ENCODE measurements around the gene BTBD8.

BTBD8 gene

DNA sequence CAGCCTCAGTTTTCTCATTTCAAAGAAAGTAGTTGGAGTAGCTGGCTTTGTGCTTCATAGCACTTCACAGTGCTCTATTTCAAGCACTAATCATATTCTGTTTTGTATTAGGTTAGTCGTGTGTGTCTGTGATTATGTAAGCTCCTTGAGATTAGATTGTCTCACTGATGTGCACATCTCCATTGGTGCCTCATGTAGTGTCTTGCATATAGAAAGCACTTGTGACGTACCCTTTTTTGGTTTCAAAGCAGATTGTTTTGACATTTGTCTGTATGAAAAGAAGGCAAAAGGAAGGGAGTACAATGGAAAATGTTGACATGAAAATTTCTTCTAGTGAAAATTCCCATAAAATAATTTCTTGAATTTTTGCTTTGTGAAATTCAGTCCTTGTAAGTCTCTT lies 13.9 kb downstream of the BTBD8 start:
- no peak for DNase-seq (ENCODE audit: low read depth)

DNA sequence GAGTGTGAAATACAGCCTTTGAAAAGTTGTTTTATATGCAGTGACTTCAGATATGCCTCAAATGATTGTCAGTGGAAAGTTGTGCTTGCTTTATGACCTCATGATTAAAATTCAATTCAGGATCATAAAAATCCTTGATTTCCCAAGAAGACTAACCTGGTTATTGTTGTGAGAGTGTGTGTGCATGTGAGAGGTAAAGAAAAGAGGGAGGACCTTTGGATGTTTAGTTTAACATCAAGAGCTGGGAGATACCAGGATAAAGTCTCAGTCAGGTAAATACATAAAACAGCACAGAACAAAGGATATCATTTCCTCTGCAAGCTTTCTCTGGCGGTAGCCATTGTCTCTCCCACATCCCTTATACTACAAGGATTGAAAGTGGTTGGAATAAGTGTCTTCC lies 14.4 kb downstream of the BTBD8 start:
- no peak for DNase-seq (ENCODE audit: low read depth)

DNA sequence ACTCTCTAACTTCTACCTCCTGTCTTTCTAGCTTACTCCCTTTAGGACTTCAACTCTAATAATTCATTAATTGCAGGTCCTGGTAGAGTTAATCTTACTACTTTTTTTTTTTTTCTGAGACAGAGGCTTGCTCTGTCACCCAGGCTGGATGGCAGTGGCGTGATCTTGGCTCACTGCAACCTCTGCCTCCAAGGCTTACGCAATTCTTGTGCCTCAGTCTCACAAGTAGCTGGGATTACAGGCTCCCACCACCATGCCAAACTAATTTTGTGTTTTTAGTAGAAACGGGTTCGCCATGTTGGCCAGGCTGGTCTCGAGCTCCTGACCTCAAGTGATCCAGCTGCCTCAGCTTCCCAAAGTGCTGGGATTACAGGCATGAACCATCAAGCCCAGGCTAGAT lies 15.7 kb downstream of the BTBD8 start:
- DNase-seq (ENCODE audit: low read depth) = no peak

DNA sequence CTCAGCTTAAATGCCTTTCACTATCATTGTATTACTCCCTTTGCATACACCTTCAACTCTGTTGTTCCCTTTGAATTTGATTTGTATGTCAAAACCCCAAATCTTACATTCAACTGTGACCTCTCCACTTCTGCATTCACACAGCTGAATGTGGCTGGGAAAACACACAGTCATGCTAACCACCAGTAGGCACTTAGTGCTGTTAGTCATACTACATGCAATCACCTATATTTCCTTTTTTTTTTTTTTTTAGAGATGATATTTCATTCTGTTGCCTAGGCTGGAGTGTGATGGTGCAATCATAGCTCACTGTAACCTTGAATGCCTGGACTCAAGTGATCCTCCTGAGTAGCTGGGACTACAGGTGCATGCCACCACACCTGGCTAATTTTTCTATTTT lies 16.2 kb downstream of the BTBD8 start:
- no peak for DNase-seq (ENCODE audit: low read depth)

DNA sequence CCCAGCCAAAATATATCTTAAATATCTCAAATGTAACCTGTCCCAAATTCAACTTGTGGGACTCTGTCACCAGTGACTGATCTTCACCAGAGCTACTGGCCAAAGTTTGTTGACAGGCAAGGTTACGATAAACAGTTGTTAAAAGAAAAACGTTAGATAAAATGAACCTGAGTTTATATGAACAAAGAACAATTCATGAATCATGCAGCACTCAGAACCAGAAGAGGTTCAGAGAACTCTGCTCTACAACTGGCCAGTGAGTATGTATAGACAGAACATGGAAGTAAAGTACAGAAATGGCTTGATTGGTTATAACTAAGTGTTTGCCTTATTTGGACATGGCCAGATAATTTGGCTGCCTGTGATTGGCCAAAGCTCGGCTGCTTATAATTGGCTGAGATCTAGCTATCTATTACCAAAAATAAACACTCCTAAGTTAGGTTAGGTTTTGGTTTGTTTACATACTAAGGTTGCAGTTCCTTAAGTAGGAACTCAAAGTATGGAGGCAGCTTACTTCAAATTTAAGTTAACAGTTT lies 25.5 kb downstream of the BTBD8 start:
- no peak for DNase-seq (ENCODE audit: low read depth)

DNA sequence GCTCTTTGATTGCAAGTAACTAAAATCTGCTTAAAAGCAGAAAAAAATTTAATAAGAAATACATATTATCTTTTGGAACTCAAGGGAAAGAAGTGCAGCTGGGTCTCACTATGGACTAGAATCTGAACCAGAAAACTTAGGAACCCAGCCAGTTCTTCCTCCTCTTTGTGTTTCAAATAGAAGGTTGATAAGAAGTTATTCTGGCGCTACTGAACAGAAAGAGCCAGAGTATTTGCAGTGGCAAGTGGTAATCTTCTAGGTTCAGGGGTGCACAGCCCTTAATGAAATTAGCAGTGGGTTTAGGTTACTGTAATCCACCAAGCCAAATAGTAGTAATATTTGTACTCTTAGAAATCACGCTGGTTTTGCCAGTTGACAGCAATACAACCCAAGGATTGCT lies 28.5 kb downstream of the BTBD8 start:
- no peak for DNase-seq (ENCODE audit: low read depth)

DNA sequence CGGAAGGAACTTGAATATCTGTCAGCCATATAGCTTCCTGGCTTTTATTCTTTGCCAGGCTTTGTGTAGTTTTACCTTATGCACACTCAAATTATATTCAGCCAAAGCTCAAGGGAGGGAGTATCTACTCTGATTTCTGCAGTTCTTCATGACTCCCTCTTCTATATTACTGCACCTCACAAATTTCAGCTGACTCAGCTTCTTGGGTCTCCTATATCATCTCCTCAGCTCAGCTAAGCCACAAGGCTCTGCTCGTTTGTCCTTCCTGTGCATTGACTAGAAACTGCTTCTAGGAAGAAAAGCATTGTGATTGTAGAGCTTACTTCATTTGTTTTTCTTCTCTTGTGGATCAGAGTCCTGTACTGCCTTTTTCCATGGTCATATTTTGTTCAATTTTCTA lies 37.4 kb downstream of the BTBD8 start:
- DNase-seq (ENCODE audit: low read depth) = no peak

DNA sequence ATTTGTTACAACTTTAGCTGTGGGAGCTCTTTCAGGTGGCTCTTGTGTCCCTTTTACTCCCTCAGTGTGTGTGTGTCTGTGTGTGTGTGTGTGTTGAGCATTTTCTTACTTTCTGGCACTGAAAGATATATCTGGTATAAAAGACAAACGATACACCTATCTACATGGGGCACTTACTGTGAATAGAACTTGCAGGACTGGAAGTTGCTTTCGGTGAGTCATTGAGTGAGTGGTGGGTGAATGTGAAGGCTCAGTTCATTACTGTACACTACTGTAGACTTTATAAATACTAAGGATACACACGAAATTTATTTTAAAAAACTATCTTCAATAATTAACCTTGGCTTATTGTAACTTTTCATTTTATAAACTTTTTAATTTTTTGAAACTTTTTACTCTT lies 38.7 kb downstream of the BTBD8 start:
- DNase-seq (ENCODE audit: low read depth) = no peak

DNA sequence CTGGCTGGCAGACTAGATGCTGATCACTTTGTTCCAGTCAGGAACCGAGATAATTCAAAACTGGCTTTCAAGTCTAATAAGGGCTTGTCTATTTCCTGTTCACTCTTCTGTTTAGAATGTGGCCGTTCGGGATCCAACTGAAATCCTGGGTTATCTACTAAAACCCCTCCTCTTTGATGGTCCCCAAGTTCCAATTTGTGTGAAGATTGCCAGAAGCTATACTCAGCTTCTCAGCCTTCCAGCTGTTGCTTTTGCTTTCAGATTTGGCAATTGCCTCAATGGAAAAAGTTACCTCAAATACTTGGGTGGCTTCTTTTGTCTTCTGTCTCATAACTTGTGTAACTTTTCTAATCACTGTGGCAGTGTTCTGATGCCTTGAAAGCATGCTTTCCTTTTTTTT lies 43.7 kb downstream of the BTBD8 start:
- no peak for DNase-seq (ENCODE audit: low read depth)

DNA sequence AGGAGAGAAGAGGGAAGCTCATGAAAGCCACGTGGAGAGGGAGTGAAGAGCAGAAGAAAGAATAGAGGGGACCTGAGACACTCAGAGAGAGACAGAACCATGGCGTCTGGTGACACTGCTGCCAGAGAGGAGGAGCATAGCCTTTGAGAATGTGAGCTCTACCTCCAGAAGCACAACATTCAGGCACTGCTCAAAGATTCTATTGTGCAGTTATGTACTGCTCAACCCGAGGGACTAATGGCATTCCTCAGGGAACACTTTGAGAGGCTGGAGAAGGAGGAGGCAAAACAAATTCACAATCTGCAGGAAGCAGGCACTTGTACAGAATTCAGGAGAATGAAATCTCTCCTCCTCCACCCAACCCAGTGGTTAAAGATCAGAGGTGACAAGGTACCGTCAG lies 45.1 kb downstream of the BTBD8 start:
- no peak for DNase-seq (ENCODE audit: low read depth)

DNA sequence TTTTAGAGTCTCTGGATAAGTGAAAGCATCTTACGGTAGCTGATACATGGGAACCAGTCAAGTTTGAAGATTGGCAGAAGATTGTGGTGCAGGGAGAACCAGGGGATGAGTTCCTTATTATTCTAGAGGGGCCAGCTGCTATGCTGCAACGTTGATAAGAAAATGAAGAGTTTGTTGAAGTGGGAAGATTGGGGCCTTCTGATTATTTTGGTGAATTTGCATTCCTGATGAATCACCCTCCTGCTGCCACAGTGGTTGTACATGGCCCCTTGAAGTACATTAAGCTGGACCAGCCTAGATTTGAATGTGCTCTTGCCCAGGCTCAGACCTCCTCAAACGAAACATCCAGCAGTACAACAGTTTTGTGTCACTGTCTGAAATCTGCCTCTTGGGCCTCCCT lies 45.9 kb downstream of the BTBD8 start:
- DNase-seq (ENCODE audit: low read depth) = no peak

DNA sequence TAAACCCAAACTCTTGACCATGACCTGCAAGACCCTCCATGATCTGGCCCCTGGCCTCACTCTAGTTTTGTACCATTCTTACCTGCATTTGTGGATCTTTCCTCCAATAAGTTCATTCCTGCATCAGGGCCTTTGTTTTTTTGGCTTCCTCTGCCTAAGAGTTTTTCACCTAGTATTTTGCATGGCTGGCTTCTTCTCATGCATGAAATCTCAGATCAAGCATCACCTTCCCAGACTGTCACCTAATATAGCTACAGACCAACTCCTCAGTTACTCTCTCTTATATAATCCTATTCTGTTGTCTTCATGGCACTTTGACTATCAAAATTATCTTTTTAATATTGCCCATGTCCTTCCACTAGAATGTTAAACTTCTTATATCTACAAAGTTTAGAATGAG lies 54.2 kb downstream of the BTBD8 start:
- DNase-seq (ENCODE audit: low read depth) = no peak

DNA sequence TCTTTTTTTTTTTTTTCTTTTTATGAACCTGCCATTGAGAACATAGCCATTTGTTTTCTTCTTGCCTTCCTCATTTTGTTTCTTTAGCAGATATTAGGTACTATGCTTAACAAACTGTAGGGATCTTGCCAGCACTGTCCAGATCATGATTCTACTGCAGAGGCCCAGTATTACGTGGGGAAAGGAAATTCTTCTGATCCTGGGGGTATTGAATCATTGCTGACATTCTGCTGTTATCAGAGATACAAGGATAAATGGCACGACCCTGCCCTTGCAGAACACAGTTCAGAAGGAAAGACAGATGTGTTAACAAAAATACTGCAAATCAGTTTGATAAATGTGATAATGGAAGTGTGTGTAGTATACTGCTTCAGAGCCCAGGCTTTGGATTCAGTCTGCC lies 56.2 kb downstream of the BTBD8 start:
- no peak for DNase-seq (ENCODE audit: low read depth)

DNA sequence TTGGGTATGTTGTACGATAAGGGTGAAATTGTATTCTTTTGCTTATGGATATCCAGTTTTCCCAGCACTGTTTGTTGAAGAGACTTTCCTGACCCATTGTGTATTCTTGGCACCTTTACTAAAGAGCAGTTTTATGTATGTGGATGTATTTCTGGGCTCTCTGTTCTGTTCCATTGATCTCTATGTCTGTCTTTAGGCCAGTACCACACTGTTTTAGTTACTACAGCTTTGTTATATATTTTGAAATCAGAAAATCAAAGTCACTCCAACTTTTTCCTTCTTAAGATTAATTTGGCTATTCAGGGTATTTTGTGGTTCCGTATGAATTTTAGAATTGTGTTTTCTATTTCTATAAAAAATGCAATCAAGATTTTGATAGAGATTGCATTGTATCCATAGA lies 74.8 kb downstream of the BTBD8 start:
- DNase-seq (ENCODE audit: low read depth) = no peak

DNA sequence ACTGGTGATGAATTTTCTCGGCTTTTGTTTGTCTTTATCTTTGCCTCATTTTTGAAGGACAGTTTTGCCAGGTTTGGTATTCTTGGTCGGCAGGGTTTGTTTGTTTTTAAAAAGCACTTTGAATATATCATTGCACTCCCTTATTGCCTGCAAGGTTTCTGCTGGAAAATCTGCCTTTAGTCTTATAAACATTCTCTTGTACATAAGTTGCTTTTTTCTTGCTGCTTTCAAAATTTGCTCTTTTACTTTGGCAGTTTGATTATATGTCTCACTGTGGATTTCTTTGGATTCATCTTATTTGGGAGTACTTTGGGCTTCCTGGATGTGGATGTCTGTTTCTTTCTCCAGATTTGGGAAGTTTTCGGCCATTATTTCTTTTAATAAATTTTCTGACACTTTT lies 79.4 kb downstream of the BTBD8 start:
- no peak for DNase-seq (ENCODE audit: low read depth)

DNA sequence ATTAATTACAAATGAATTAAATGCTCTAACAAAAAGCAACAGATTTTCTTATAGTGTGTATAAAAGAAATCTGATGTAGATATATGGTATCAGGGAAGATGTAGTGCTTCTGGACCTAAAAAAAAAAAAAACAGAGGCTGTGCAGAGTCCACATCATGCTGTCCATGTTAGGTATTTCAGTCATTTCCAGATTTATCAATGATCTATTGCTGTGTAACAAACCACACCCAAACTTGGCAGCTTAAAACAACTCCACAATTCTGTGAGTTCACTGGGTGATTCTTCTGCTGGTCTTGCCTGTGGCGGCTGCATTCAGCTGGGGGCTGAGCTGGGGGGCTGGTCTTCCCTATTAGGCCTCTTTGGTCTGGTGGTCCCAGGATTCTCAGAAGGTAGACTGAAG lies 85.2 kb downstream of the BTBD8 start:
- DNase-seq (ENCODE audit: low read depth) = no peak

DNA sequence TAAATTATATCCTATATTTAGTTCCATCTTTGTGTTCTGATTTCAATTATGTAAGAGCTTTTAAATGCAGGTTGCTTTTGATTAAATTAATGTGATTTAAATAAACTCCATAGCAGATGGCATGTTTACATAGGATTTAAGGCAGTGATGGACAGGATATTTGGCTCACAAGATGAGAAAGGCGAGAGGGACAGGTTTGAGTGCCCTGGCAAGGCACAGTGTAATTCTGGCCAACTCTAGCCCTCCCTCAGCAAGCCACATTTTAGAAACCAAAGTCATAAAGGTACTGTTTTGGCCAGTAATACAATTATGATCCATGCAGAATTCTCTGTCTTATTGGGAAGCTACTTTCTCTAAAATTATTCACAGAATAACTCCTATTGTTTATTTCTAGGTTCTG lies 87.0 kb downstream of the BTBD8 start:
- DNase-seq (ENCODE audit: low read depth) = no peak

DNA sequence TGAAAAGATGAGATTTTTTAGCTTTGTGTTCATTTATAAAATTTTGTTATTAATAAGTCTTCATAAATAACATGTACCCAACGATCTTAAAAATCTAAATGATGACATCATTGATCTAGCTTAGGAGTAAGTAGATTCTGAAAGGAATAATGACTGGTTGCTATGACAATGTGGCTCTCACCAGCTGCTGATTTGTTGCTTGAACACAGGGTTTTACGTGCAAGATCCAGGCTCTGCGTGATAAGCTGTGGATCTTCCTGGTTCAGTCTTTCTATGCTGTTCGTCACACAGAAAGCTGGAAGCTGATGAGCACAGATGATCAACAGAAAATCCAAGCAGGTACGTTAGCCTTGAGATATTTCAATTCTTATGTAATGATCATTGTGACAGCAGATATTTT lies 88.5 kb downstream of the BTBD8 start:
- DNase-seq (ENCODE audit: low read depth) = no peak

DNA sequence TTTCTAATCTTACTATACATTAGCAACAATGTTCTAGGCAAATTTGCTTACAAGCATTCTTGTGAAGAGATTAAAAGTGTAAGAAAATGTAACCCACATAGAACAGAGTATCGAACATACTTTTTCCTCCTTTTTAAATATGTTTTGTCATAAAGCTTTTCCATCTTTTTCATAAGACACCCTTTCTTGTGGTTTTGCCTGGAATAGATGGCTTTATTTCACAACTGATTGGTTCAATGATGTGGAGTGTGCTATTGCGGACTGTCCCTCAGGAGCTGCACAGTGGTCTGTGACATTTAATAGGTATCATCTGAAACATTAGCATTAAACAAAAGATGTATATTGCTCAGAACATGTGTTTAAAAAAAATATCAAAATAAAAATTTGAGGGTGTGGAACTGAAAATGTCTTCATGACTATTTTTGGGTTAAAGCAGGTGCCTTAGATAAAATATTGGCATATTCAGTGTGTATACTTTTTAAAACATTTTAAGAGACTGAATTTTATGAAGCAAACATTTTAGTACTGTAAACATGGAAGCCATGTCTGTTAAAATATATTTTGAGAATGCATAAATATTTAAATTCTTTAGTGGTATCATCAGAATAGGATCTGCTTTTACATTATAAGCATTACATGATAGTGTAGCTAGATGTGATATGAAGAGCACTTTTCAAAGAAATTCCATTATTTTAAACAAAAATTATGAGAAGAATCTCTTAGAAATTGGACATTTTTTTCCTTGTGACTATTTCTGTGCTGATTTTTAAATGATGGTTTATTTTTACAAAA lies 89.3 kb downstream of the BTBD8 start:
- DNase-seq (ENCODE audit: low read depth) = no peak

DNA sequence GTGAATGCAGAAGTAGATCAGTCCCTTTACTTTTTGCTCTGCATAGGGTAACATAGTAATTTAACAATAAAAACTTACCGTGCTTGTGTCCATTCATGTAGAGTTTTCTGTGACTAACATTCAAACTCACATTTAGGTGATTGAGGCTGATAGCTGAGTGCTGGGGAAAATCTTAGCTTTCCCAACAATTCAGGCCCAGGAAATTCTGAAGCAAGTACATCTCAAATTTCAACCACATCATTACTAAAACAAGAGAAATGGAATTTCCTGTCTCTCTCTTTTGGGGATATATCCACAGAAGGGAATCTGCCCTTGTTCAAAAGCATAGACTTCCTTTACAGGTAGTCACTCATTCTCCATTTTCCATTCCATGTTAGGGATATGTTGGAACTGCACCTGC lies 104.5 kb downstream of the BTBD8 start:
- no peak for DNase-seq (ENCODE audit: low read depth)

DNA sequence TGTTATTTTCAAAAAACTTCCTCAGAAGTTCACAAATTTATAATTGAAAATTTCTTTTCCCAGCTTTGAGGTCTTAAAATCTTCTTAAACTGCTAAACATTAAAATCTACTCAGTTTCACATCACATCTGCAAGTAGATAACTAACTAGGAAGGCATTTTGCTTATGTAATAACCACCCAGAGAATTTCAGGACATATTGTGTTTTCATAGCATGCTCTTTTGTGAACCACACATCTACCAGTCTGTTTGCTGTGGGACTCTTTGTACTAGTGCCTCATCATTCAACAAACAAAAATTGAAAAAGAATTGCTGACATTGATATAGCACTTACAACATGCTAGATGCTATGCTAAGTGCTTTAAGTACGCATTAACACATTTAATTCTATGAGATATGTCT lies 105.9 kb downstream of the BTBD8 start:
- DNase-seq (ENCODE audit: low read depth) = no peak

DNA sequence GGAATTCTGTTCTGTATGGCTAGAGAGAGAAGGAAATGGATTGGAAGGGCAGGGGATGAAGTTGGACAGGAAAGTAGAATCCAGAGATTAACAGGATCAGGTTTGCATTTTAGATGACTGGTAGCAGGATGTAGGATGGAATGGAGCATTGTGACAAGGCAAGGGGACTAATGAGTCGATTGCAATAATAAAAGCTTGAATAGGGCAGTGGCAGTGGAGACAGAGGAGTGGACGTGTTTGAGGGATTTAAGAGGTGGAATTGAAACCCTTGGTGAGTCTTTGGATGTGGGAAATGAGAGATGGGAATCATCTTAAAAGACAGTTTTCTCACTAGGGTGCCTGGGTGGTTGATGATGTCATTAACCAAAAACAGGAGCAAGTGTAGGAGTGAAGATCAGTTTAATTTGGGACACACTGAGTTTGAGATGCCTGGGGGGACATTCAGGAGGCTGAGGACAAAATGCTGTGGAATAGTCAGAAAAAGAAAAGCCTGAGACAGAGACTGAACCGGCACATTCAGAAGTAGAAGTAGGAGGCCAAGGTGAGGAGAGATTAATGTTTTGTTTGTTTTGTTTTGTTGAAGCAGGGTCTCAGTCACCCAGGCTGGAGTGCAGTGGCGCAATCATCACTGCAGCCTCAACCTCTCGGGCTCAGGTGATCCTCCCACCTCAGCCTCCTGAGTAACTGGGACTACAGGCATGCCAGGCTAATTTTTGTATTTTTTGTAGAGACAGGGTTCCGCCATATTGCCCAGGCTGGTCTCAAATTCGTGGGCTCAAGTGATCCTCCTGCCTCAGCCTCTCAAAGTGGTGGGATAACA lies 108.5 kb downstream of the BTBD8 start:
- DNase-seq (ENCODE audit: low read depth) = no peak

DNA sequence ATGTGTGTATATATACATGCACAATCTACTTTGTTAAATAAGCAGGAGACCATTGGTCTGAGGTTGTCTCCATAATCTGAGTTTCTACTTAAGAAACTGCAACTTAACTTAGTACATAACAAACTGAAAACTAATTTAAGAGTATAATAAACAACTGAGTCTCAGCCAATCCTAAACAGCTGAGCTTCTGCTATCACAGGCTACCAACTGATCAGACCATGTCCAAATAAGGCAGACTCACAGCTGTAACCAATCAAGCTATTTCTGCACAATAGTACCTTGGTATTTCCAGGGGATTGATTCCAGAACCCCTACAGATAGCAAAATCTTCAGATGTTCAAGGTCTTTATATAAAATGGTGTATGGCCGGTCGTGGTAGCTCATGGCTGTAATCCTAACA lies 111.6 kb downstream of the BTBD8 start:
- DNase-seq (ENCODE audit: low read depth) = no peak

DNA sequence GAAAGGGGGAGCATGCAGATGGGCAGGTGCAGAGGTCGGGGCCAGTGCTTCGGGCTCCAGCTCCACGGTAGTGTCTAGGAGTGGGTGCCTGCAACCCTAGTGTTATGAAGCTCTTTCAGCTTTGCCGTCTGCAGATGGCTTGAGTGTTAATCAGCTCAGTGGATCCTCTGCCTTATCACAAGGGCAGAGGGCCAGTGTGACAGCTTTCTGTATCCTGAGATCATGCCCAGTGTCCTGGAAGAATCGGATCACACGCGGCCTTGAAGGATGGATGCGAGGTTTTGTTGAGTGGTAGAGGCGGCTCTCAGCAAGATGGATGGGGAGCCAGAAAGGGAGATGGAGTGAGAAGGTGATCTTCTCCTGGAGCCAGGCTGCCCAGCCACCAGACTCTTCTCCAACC lies 112.1 kb downstream of the BTBD8 start:
- no peak for DNase-seq (ENCODE audit: low read depth)
